GM19324 (cell line): ENCODE measurements around the gene PCDHB5.
"Not testable (repeated sequence)": the region's sequence is repeated elsewhere in the genome, so short reads cannot be mapped to it uniquely, and the experiment has no call there.

Experiments used
- ATAC-seq: cut with Tn5 transposase; IDR thresholded peaks from one replicate; pipeline ENCODE4 v1.9.1; 2021; ENCODE audit warnings: mild to moderate bottlenecking, moderate library complexity; ENCODE audit not compliant: unreplicated experiment, low FRiP score

PCDHB5 gene

GRCh38 chr5:141150993-141151325, 16.0 kb downstream of the PCDHB5 start:
- ATAC-seq = no peak

DNA sequence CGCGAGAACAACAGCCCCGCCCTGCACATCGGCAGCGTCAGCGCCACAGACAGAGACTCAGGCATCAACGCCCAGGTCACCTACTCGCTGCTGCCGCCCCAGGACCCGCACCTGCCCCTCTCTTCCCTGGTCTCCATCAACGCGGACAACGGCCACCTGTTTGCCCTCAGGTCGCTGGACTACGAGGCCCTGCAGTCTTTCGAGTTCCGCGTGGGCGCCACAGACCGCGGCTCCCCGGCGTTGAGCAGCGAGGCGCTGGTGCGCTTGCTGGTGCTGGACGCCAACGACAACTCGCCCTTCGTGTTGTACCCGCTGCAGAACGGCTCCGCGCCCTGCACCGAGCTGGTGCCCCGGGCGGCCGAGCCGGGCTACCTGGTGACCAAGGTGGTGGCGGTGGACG, 16.6 kb downstream of the PCDHB5 start:
- ATAC-seq = not testable (repeated sequence)

DNA sequence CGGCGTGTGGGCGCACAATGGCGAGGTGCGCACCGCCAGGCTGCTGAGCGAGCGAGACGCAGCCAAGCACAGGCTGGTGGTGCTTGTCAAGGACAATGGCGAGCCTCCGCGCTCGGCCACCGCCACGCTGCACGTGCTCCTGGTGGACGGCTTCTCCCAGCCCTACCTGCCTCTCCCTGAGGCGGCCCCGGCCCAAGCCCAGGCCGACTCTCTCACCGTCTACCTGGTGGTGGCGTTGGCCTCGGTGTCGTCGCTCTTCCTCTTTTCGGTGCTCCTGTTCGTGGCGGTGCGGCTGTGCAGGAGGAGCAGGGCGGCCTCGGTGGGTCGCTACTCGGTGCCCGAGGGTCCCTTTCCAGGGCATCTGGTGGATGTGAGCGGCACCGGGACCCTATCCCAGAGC, 17.1 kb downstream of the PCDHB5 start:
- not testable (repeated sequence) for ATAC-seq

DNA sequence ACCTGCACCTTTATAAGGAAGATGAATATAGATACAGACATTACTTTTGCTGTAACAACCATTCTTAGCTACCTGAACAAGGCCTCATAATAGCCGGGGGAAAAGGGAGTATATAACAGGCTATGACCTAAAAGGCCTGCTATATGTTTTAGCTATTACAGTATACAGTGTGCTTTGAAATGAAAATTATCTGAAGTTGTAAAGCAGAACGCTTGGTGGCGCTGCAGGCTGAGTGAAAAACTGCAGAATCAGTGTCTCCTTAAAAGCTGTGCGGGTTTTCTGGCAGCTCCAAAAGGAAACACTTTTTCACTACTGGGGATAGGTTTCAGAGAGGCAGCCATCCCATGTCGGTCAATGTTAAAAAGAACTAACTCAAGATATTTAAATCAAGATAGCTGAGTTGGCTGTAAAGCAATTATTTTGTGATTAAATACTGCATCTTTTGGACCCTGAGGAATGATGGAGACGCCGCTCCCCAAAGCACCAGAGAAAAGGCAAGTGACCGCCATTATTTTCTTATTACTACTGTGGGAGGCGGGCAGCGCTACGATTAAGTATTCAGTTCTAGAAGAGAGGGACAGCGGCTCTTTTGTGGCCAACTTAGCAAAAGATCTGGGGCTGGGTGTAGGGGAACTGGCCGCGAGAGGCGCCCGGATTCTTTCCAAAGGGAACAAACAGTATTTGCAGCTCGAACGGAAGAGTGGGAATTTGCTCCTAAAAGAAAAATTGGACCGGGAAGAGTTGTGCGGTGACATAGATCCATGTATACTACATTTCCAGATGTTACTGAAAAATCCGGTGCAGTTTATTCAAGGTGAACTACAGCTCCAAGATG, 20.8 kb downstream of the PCDHB5 start:
- ATAC-seq = no peak

- not testable (repeated sequence) for ATAC-seq
Measured at GRCh38 chr5:141157356-141157755, 22.4 kb downstream of the PCDHB5 start.

DNA sequence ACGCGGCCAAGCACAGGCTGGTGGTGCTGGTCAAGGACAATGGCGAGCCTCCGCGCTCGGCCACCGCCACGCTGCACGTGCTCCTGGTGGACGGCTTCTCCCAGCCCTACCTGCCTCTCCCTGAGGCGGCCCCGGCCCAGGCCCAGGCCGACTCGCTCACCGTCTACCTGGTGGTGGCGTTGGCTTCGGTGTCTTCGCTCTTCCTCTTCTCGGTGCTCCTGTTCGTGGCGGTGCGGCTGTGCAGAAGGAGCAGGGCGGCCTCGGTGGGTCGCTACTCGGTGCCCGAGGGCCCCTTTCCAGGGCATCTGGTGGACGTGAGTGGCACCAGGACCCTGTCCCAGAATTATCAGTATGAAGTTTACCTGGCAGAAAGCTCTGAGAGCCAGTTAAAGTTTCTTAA, 22.9 kb downstream of the PCDHB5 start:
- ATAC-seq = not testable (repeated sequence)

DNA sequence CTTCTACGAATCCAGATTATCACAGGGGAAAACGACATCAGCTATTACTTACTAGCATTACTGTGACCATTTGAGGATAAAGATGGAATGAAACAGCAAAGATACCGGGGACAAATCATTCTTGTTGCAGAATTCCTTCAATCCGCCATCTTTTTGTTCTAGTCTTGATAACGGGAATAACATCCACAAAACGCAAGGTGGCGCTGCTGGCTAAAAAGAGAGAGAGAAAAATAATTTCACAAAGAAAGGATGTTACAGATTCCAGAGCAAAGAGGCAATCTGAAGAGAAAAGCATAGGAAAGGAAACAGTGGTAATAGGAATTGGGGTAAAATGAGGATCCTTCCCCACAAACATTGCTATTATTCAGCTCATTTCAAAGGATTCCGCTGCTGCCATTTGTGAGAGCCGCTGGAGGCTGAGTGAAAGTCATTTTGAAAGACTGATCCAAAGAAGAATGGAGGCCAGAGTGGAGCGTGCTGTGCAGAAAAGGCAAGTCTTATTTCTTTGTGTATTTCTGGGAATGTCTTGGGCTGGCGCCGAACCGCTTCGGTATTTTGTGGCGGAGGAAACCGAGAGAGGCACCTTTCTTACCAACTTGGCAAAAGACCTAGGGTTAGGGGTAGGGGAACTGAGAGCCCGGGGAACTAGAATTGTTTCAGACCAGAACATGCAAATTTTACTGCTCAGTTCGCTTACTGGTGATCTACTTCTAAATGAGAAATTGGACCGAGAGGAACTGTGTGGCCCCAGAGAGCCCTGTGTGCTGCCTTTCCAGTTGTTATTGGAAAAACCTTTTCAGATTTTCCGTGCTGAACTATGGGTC, 37.6 kb downstream of the PCDHB5 start, which contains the start of gene PCDHB7:
PCDHB7 (plus strand) TSS at position 264 of the 824 bp plus-strand sequence; CDS start at position 456, 192 bp downstream.
- no peak for ATAC-seq

DNA sequence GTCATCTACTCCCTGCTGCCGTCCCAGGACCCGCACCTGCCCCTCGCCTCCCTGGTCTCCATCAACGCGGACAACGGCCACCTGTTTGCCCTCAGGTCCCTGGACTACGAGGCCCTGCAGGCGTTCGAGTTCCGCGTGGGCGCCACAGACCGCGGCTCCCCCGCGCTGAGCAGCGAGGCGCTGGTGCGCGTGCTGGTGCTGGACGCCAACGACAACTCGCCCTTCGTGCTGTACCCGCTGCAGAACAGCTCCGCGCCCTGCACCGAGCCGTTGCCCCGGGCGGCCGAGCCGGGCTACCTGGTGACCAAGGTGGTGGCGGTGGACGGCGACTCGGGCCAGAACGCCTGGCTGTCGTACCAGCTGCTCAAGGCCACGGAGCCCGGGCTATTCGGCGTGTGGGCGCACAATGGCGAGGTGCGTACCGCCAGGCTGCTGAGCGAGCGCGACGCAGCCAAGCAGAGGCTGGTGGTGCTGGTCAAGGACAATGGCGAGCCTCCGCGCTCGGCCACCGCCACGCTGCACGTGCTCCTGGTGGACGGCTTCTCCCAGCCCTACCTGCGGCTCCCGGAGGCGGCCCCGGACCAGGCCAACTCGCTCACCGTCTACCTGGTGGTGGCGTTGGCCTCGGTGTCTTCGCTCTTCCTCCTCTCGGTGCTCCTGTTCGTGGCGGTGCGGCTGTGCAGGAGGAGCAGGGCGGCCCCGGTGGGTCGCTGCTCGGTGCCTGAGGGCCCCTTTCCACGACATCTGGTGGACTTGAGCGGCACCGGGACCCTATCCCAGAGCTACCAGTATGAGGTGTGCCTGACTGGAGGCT, 39.5 kb downstream of the PCDHB5 start:
- ATAC-seq = not testable (repeated sequence)

GRCh38 chr5:141175933-141176332, 40.9 kb downstream of the PCDHB5 start:
- no peak for ATAC-seq

- not testable (repeated sequence) for ATAC-seq
Measured at GRCh38 chr5:141177577-141178191, 42.7 kb downstream of the PCDHB5 start, which contains the start of gene PCDHB8. Gene PCDHB8, plus strand, starts transcription at chr5:141177790. Its CDS starts 245 bp downstream, at chr5:141178035.

DNA sequence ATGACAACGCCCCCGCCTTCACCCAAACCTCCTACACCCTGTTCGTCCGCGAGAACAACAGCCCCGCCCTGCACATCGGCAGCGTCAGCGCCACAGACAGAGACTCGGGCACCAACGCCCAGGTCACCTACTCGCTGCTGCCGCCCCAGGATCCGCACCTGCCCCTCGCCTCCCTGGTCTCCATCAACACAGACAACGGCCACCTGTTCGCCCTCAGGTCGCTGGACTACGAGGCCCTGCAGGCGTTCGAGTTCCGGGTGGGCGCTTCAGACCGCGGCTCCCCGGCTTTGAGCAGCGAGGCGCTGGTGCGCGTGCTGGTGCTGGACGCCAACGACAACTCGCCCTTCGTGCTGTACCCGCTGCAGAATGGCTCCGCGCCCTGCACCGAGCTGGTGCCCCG, 44.4 kb downstream of the PCDHB5 start:
- not testable (repeated sequence) for ATAC-seq

DNA sequence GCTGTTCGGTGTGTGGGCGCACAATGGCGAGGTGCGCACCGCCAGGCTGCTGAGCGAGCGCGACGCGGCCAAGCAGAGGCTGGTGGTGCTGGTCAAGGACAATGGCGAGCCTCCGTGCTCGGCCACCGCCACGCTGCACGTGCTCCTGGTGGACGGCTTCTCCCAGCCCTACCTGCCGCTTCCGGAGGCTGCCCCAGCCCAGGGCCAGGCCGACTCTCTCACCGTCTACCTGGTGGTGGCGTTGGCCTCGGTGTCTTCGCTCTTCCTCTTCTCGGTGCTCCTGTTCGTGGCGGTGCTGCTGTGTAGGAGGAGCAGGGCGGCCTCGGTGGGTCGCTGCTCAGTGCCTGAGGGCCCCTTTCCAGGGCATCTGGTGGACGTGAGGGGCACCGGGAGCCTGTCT, 44.9 kb downstream of the PCDHB5 start:
- not testable (repeated sequence) for ATAC-seq

- no peak for ATAC-seq
Measured at GRCh38 chr5:141180313-141180712, 45.3 kb downstream of the PCDHB5 start.

DNA sequence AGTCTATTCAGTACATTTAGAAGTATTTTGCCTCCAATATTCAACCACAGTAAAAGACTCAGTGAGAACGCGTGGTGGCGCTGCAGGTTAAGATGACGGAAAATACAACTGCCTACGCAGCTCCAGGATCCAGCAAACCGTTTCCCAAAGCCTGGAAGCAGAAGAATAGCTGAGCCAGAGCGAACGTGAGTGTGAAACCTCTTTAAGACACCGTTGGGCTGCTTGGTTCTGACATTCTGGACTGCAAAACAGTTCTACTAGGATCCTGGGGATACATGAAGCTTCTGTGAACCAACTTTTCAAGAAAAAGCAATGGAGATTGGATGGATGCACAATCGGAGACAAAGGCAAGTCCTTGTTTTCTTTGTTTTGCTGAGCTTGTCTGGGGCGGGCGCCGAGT, 47.2 kb downstream of the PCDHB5 start, which contains the start of gene PCDHB16:
PCDHB16 (plus strand) TSS at position 140 of the 400 bp plus-strand sequence; CDS start at position 313, 173 bp downstream.
- no peak for ATAC-seq

DNA sequence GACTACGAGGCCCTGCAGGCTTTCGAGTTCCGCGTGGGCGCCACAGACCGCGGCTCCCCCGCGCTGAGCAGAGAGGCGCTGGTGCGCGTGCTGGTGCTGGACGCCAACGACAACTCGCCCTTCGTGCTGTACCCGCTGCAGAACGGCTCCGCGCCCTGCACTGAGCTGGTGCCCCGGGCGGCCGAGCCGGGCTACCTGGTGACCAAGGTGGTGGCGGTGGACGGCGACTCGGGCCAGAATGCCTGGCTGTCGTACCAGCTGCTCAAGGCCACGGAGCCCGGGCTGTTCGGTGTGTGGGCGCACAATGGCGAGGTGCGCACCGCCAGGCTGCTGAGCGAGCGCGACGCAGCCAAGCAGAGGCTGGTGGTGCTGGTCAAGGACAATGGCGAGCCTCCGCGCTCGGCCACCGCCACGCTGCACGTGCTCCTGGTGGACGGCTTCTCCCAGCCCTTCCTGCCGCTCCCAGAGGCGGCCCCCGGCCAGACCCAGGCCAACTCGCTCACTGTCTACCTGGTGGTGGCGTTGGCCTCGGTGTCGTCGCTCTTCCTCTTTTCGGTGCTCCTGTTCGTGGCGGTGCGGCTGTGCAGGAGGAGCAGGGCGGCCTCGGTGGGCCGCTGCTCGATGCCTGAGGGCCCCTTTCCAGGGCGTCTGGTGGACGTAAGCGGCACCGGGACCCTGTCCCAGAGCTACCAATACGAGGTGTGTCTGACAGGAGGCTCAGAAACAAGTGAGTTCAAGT, 49.3 kb downstream of the PCDHB5 start:
- ATAC-seq = not testable (repeated sequence)

DNA sequence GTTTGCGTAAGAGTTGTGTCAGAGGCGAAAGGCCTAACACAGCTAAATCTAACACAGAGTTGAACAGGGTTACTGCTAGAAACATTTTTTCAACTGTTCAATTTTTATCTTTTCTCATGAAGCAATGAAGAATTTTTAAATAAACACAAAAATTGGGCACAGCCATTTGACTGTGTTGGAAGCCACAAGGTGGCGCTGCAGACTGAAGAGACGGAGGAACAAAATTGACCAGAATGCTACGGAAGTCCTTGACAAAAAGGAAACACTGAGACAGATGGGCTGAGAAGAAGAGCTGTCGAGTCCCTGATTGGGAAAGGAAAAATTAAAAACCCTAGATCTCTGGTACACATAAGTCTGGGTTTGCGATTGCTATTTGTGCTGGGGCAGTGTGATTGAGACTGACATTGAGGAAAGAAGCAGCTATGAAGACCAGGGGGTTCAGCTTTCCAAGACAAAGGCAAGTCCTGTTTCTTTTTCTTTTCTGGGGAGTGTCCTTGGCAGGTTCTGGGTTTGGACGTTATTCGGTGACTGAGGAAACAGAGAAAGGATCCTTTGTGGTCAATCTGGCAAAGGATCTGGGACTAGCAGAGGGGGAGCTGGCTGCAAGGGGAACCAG, 52.0 kb downstream of the PCDHB5 start, which contains the start of gene PCDHB9:
PCDHB9 (plus strand) TSS at position 265 of the 616 bp plus-strand sequence; CDS start at position 423, 158 bp downstream.
- ATAC-seq = no peak
